HG02610 (cell line): Measurements from ENCODE around the gene SLC34A1.
"Not testable (repeated sequence)": the region's sequence is repeated elsewhere in the genome, so short reads cannot be mapped to it uniquely, and the experiment has no call there.

Experiments
- ATAC-seq: cut with Tn5 transposase; IDR thresholded peaks from one replicate; pipeline ENCODE4 v1.9.1; 2021; ENCODE audit warnings: mild to moderate bottlenecking, moderate library complexity; ENCODE audit not compliant: unreplicated experiment

SLC34A1 gene

GRCh38 chr5:177405312-177405711, 21.1 kb downstream of the SLC34A1 start:
- ATAC-seq, result no peak

GRCh38 chr5:177405805-177406204, 21.6 kb downstream of the SLC34A1 start:
- no peak for ATAC-seq

- ATAC-seq, result no peak
Observed at GRCh38 chr5:177409043-177409801, 25.0 kb downstream of the SLC34A1 start, which contains the start of gene F12. TSS of gene F12 (minus strand) at chr5:177409564. CDS start at chr5:177409527, 37 bp downstream.

GRCh38 chr5:177410575-177410974, 26.3 kb downstream of the SLC34A1 start:
- no peak for ATAC-seq

GRCh38 chr5:177412603-177413233, 28.5 kb downstream of the SLC34A1 start:
- peak; percentile 65 for ATAC-seq

- no peak for ATAC-seq
Observed at GRCh38 chr5:177414481-177414880, 30.2 kb downstream of the SLC34A1 start.

- not testable (repeated sequence) for ATAC-seq
Observed at GRCh38 chr5:177417081-177417480, 32.8 kb downstream of the SLC34A1 start.

GRCh38 chr5:177419046-177419445, 34.8 kb downstream of the SLC34A1 start:
- no peak for ATAC-seq

- not testable (repeated sequence) for ATAC-seq
Observed at GRCh38 chr5:177420472-177420871, 36.2 kb downstream of the SLC34A1 start.

GRCh38 chr5:177421062-177421798, 37.0 kb downstream of the SLC34A1 start:
- no peak for ATAC-seq

- ATAC-seq, result no peak
Observed at GRCh38 chr5:177423671-177424070, 39.4 kb downstream of the SLC34A1 start.

- no peak for ATAC-seq
Observed at GRCh38 chr5:177425196-177425800, 41.1 kb downstream of the SLC34A1 start.

- ATAC-seq, result peak; percentile 81
Observed at GRCh38 chr5:177425801-177426565, 41.7 kb downstream of the SLC34A1 start.

GRCh38 chr5:177426566-177427210, 42.5 kb downstream of the SLC34A1 start, which contains the start of gene GRK6:
TSS of gene GRK6 (plus strand) at chr5:177426676. CDS start at chr5:177426846, 170 bp downstream.
- peak; percentile 8 for ATAC-seq

- no peak for ATAC-seq
Observed at GRCh38 chr5:177427211-177427822, 43.1 kb downstream of the SLC34A1 start.

- no peak for ATAC-seq
Observed at GRCh38 chr5:177427919-177428573, 43.8 kb downstream of the SLC34A1 start.

GRCh38 chr5:177428574-177429217, 44.5 kb downstream of the SLC34A1 start:
- no peak for ATAC-seq

- ATAC-seq, result no peak
Observed at GRCh38 chr5:177429248-177430040, 45.2 kb downstream of the SLC34A1 start.
